HFFc6 (cell line): ENCODE data around the gene SPRY1. TPM values are rescaled to one million over a fixed set of nuclear protein-coding genes. Genes with fewer than 3 reads are reported as not detected.

Experiments used
- DNase-seq: peaks from one replicate; pipeline ENCODE4 v3.0.0-alpha.2; 2018
- H3K27ac Mint-ChIP-seq: 2 replicates; pipeline ENCODE4 v1.8.0; 2020; ENCODE audit warnings: mild to moderate bottlenecking, mixed read lengths
- H3K27me3 Mint-ChIP-seq: 2 replicates; pipeline ENCODE4 v1.8.0; 2021; ENCODE audit warnings: mild to moderate bottlenecking, moderate library complexity, mixed read lengths; ENCODE audit not compliant: insufficient read depth
- H3K36me3 Mint-ChIP-seq: 2 replicates; pipeline ENCODE4 v1.8.0; 2021; ENCODE audit warnings: low read depth, mixed read lengths
- H3K4me1 Mint-ChIP-seq: 2 replicates; pipeline ENCODE4 v1.8.0; 2020; ENCODE audit warnings: low read depth, mixed read lengths
- H3K4me3 Mint-ChIP-seq: 2 replicates; pipeline ENCODE4 v1.8.0; 2020; ENCODE audit warnings: mild to moderate bottlenecking, moderate library complexity, mixed read lengths
- H3K9me3 Mint-ChIP-seq: 2 replicates; pipeline ENCODE4 v1.8.0; 2020; ENCODE audit warnings: mild to moderate bottlenecking, mixed read lengths
- CTCF ChIP-seq: fragments of 200-600 bp; sonication (generic); IDR thresholded peaks from 2 replicates; pipeline ENCODE4 v1.5.0; 2021; ENCODE audit warnings: antibody characterized with exemption, mild to moderate bottlenecking
- total RNA-seq, 6 experiments: library from RNA; stranded (reverse); fragmentation: NEBNext Ultra II Directional; extraction: Animal tissue kit (Norgen Biotek cat#: 25700); gene quantifications; 2 replicates in 1 of 6; 3 replicates in 5 of 6; pipeline ENCODE4 v1.2.3, GENCODE V29; 2021

SPRY1 gene
- total RNA-seq, 6 experiments from 2014 or later: 0.41 to 1.6 (median 0.56) TPM

- DNase-seq: no peak
- Mint-ChIP-seq H3K27me3 (peaks cover 10% of the 10 kb centered on the region; the same call in 1 of the 2 replicates), H3K4me3 (no peak overlapping the region), H3K36me3 (peaks cover 5% of the 10 kb centered on the region; the same call in 1 of the 2 replicates), H3K27ac (no peak overlapping the region), H3K4me1 (no peaks in the 10 kb centered on the region), H3K9me3 (peaks cover 6% of the 10 kb centered on the region)
- TF ChIP-seq CTCF: no peak
Observed at GRCh38 chr4:123435246-123436113, 38.9 kb downstream of the SPRY1 start.

DNA sequence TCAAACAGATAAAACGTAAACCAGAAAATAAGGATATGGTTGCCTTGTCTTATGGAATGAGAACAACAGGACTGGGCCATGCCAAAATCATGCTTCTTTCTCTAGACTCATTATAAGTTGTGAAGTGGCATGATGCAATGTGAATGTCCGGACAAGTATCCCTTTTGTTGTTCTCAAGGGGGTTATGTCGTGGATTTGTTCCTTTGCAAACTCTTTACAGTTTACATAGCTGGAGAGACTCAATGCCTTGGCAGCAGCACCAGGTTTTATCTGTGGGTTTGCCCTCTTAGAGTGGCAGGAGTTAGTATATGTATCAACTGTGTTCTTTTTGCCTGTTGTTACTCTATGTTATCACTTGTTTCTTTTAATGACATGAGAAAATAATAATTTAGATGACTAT is 41.4 kb downstream of the SPRY1 start:
- H3K27ac Mint-ChIP-seq: no peak overlapping the region
- no peak overlapping the region for H3K4me3 Mint-ChIP-seq
- H3K4me1 Mint-ChIP-seq: no peaks in the 10 kb centered on the region
- peaks cover 6% of the 10 kb centered on the region for H3K9me3 Mint-ChIP-seq
- no peak for DNase-seq
- H3K36me3 Mint-ChIP-seq: peaks cover 5% of the 10 kb centered on the region; the same call in 1 of the 2 replicates
- peaks cover 13% of the 10 kb centered on the region for H3K27me3 Mint-ChIP-seq
- TF ChIP-seq CTCF: no peak

GRCh38 chr4:123443401-123444289 is 47.0 kb downstream of the SPRY1 start:
- Mint-ChIP-seq H3K36me3 (no peaks in the 10 kb centered on the region), H3K9me3 (no peaks in the 10 kb centered on the region), H3K4me1 (peaks cover 13% of the 10 kb centered on the region), H3K27me3 (peaks cover 3% of the 10 kb centered on the region; the same call in 1 of the 2 replicates), H3K4me3 (no peak overlapping the region), H3K27ac (no peak overlapping the region)
- TF ChIP-seq CTCF: no peak
- no peak for DNase-seq

- H3K27ac Mint-ChIP-seq: no peak overlapping the region
- H3K9me3 Mint-ChIP-seq: no peaks in the 10 kb centered on the region
- H3K27me3 Mint-ChIP-seq: peaks cover 3% of the 10 kb centered on the region; the same call in 1 of the 2 replicates
- no peaks in the 10 kb centered on the region for H3K36me3 Mint-ChIP-seq
- peaks cover 16% of the 10 kb centered on the region for H3K4me1 Mint-ChIP-seq
- no peak overlapping the region for H3K4me3 Mint-ChIP-seq
- no peak for DNase-seq
- no peak for TF ChIP-seq CTCF
Observed at GRCh38 chr4:123444290-123444731, 47.7 kb downstream of the SPRY1 start.

DNA sequence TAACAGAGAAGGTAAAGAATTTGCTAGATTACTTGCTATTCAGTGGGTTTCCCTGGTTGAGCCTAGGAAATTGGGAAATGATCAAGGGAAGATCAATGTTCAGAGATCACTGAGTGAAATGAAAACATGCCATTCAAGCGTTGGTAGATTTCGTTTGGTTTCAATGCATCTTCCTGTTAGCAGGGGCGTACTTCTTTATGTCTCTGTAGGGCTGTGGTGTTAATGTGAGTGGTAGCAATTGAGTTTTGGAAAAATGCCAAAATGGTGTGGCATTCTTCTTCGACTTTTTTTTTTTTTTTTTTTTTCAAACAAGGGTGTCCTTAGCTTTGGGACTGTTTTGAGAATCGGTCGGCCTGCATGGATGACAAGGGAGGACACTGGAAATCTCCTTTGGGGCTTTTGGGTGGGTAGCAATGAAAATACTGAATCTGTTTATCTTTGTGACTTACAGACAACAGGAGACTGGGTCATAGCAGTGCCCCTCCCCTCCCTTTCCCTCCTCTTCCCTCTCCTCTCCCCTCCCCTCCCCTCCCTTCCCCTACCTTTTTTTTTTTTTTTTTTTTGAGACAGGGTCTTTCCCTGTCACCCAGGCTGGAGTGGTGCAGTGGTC is 50.4 kb downstream of the SPRY1 start:
- no peaks in the 10 kb centered on the region for H3K36me3 Mint-ChIP-seq
- TF ChIP-seq CTCF: no peak

More for the DNA sequence above, 50.4 kb downstream of the SPRY1 start:
- H3K27ac Mint-ChIP-seq: no peak overlapping the region
- DNase-seq: no peak
- H3K27me3 Mint-ChIP-seq: no peaks in the 10 kb centered on the region
- H3K4me3 Mint-ChIP-seq: no peak overlapping the region
- peaks cover 26% of the 10 kb centered on the region for H3K4me1 Mint-ChIP-seq
- H3K9me3 Mint-ChIP-seq: no peaks in the 10 kb centered on the region
